GM18870 (cell line): Measurements from ENCODE around the gene SLC2A4RG.

Experiments
- ATAC-seq: cut with Tn5 transposase; IDR thresholded peaks from one replicate; pipeline ENCODE4 v1.9.1; 2021; ENCODE audit warnings: moderate library complexity; ENCODE audit not compliant: unreplicated experiment

The SLC2A4RG gene

DNA sequence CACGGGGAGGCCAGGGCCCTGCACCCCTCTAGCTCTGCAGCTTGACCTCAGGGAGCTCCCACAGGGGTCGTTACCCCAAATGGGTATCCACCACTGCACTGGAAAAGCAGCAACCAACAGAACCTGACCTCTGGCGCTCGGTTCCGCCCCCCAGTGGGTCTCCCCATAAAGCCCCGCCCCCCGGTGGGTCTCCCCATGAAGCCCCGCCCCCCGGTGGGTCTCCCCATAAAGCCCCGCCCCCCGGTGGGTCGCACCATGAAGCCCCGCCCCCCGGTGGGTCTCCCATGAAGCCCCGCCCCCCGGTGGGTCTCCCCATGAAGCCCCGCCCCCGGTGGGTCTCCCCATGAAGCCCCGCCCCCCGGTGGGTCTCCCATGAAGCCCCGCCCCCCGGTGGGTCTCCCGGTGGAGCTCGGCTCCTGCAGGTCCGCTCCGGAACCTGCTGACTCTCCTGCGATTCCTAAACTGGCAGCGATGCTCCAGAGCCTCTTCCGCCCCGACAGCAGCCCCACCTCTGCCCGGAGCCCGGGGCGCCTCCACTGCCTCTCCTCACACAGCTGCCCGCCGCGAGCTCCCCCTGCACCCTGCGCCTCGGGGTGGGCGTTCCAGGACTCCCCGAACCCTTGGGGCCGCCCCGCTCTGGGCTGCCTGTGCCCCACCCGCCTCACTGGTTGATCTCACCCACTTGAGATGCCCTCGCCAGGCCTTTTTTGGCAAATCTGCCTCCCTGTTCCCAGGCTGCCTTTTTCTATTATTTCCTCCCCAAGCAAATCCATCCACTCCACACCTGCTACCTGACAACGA lies 12.1 kb downstream of the SLC2A4RG start:
- ATAC-seq = no peak

DNA sequence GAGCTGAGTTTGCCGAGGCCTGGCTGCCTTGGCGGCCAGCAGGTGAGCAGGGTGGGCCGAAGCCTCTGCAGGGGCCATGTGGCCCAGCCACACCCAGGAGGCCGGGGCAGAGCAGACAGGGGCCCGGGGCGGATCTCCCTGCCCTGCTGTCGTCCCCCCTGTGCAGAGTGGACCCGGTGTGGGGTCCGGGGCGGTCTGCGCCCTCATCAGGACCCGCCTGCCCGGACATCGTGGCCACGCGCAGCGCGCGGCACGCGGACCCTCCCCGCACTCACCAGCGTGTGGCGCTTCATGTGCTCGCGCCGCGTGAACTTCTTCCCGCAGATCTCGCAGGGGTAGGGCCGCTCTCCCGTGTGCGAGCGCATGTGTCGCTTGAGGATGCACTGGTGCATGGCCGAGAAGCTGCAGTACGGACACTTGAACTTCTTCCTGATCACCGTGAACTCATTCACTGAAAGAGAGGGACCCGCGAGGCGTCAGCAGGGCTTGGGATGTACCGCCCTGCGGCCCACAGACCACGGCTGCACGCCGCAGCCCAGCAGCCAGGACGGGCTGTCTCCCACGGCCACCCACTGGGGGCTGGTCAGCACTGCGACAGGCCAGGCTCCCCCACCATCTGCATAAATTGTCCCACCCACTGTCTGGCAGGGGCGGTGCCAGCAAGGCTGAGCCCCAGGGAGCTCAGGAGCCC lies 13.0 kb downstream of the SLC2A4RG start:
- no peak for ATAC-seq

DNA sequence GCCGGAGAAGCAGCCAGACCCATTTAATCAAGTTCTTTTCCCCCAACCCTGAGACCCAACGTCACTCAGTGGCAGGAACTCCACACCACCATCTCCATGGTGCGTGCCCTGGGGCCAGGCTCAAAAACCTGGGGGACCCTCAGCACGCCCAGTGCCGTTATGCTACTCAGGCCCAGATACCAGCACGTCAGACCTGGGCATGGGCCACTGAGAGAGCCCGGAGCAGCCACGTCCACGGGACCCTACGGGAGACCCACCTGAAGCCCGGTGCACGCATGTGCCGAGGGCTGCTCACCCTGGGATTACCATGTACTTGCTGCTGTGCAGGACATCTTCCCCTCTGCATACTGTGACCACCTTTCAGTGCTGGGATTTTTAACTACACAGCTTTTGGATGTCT lies 13.8 kb downstream of the SLC2A4RG start:
- ATAC-seq = no peak

DNA sequence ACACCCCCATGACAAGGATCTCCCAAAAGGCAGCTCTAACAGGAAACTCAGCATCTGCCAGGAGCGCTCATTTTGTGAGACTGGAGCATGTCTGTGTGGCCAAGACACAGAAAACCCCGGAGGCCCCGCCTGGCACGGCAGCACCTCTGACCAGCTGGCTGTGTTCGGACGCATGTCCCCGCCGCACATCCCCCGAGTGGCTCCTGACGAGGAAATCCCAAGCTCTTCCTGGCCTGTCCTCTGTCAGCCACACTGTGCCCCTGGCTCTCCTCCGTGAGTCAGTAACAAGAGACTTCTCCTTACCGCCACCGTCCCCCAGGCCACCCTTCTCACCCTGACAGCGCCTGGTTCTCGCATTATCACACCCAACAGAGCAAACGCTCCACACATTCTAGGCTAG lies 14.4 kb downstream of the SLC2A4RG start:
- ATAC-seq = no peak

DNA sequence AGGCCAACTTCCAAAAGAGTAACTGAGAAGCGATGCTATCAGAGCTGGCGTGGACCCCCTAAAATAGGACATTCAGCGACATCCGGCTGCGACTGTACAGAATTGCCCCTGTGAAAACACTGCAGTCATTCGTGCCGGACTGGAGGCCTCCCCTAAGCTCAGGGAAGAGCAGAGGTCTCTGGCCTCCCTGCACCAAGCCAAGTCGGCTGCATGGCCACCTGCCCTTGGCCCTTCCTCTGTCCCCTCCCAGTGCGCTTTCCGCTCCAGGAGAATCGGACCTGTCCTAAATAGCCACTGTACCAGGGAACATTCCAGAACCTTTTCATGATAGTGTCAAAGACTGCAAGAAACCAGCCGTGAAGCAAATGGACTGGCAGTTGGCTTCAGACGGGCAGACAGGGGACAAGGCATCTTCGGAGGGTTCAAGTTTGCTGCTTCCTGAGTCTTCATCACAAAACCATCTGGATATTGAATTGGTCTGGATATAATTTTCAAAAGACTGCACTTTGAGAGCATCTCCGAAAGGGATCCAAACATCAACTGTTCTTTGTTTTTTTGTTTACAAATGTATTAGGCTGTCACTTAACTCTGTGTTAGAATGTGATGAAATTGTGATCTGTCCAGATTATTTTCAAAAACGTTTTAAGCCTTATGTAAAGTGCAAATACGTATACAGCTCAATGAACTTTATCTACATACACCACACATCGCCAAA lies 16.5 kb downstream of the SLC2A4RG start:
- ATAC-seq = no peak

DNA sequence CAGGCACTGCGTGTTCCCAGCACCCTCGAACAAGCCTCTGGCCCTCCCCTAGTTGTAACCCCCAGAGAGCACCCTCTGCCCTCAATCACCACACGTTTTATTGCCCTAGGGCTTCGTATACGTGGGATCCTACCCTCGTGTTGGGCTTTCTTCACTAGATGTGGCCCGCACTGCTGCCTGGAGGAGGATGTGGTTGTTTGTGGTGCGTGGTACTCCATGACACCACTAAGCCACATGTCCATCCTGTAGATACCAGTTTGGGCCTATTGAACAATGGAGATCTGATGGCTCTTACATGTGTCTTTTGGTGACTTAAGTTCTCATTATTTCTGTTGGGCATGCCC lies 17.0 kb downstream of the SLC2A4RG start:
- no peak for ATAC-seq

DNA sequence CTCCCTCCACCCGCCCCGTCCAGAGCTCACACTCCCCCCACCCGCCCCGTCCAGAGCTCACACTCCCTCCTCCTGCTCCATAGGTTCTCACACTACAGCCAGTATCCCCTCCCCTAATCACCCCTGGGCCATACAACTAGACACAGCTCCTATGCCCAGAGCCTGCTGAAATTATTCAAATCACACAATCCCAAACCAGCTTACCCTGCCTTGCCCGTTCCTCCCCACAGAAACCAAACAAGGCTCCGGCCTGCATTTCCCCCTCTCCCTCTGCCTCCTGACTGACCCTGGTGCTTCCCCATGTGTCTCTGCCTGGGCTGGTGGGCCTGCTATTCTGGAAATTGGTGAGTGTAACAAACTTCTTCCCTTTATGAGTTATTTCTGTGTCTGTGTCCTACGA lies 18.6 kb downstream of the SLC2A4RG start:
- ATAC-seq = no peak

DNA sequence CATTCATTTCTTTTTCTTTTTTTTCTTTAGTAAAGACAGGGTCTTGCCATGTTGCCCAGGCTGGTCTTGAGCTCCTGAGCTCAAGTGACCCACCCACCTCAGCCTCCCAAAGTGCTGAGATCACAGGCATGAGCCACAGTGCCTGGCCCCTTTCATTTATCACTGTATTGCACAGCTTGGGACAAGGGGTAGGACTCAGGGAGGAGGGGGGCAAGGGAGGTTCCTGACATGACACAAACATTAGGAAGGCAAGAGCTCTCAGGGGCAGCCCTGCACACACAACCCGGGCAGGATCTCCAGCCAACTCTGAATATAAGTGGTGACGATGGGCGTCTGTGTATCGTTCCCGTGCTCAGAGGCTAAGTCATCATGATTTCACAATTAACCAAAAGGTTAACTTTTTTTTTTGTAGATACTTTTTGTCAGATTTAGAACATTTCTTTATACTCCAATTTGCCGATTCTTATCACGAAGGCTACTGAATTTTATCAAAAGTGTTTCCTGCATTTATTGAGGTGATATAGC lies 19.9 kb downstream of the SLC2A4RG start:
- ATAC-seq = no peak

DNA sequence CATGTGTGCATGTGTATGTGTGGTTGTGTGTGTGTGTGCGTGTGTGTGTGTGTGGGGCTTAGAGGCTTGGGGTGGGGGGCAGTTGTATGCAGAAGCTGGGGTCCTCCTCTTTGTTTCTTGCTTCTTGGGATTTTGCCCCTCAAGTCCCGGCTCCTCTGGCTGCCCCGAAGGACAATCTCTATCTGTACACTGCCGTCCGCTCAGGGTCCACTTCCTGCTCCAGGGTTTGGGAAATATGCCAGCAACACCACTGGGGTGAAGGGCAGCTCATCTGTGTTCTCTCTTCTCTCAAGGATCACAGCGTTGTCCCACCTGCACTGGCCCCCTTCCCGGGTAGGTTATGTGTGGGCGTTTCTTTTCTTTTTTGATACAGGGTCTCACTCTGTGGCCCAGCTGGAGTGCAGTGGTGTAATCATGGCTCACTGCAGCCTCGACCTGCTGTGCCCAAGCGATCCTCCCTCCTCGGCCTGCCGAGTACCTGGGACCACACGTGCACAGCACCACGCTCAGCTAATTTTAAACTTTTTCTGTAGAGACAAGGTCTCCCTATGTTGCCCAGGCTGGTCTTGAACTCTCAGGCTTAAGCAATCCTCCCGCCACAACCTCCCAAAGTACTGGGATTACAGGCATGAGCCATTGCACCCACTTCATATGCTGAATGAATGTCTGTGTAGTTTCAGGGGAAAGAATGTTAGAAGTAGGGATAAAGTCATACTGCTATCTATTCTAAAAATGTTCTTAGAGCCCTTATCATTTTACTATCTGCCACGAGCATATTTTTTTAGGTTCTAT lies 25.7 kb downstream of the SLC2A4RG start:
- no peak for ATAC-seq

DNA sequence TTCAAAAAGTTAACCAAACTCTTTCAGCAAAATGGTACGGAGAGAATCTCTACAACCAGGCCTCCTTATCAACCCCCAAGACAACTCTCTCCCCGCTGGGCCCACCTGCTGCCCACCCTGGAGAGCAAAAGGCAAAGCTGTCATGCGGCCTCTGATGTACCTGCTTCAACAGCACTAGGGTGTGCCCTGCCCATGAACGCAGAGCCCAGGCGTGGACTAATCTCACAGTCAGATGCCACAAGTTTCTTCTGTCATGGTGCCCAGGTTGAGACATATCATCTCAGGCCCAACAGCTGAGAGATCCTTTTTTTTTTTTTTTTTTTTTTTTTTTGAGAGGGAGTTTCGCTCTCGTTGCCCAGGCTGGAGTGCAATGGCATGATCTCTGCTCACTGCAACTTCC lies 26.3 kb downstream of the SLC2A4RG start:
- ATAC-seq = no peak

DNA sequence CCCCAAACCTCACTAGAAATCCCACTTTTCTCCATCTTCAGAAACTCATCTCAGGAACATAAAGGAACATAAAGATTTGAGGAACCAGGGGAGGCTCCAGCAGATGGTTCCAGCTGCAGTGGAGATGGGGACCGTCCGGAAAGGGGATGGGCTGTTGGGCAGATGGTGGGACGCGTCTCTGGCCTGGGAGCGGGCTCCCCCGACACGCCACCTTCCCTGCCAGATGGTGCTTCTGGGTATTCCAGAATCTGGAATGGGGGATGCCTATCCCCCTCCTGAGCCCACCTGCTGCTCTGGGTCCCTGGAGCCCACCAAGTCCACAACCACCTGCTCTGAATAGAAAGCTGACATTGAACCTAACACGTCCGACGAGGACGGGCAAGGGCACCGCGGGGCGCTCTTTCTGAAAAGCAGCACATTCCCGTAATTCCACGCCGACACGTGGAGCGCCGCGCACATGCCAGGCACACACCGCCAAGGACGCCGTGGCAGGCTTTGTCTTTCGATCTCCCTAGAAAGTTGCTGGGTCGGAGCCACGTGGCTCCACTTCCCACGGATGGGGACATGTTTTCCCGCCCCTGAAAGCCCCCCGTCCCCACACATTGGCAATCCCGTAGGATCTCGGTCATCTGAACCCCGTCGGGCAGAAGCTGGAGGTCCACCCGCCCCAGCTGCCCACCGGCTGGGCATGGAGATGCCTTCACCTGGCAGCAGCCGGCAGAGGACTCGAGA lies 27.3 kb downstream of the SLC2A4RG start:
- ATAC-seq = no peak

DNA sequence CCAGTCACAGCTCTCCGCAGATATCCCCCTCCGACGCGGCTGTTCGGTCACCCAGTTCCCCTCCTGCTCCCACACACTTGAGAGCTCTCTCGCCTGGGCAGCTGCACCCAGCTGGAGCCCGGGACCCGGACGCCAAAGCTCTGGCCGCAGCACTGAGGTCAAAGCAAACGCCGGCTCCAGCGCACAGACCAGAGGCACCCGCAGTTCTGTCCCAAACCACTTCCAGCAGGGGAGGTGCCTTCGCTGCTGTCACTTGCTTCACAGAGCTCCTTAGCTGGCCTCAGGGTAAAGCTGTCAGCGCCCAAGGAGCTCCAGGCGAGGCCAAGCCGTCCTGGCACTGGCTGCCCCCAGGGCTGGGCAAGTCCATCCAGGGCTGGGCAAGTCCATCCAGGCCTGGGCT lies 27.9 kb downstream of the SLC2A4RG start:
- ATAC-seq = no peak

DNA sequence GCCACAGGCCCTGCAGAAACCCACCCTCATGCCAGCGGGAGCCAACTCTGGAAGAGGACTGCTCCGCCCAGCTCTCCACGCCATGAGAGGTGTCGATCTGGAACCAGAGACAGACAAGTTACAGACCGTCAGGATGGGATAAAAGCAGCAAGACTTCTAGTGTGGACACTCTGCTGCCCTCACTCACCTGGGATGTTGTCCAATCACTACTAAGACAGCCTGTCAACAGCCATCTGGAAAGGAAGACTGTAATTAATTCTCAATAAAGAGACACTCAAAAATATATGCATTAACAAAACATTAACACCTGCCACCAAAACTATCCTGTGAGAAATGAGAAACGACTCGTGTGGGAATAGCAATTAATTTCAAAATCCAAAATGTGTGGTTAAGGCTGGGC lies 28.3 kb downstream of the SLC2A4RG start:
- no peak for ATAC-seq

DNA sequence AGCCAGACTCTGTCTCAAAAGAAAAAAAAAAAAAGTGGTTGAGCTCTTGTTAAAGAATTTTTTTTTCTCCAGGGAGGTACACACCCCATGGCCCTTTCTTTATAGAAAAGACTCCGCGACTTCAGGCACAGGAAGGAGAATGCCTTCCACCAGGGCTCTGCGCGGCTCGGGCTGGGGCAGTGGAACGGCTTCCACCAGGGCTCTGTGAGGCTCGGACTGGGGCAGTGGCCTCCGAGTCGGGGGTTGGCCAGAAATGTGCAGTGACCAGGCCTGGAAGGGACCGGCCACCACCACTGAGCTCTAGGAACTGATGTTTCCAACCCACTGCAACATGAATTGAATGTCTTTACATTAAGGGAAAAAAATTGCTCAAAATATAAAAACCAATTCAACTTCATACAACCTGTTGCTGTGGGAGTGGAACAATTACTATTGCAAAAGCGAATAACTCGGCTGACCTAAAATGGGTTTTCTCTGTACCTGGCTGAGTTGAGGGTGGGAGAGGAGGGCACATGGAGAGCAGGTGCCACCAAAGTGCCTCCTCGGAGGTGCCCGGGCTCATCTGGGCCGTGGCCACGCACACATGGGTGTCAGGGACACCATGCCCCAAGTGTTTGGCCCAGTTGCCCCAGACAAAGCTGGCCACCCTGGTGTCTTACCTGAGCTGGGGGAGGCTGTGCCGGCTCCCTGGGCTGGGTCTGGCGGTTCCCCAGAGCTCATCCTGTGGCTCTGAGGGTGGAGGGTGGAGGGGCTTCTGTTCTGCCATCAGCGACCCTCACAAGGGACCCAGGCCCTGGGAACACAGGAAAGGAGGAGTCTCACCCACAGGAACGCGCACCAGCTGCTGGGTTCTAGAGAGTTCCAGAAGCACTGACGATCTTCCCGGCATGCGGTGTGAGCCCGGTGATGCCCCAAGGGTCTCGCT lies 29.3 kb downstream of the SLC2A4RG start:
- ATAC-seq = no peak

DNA sequence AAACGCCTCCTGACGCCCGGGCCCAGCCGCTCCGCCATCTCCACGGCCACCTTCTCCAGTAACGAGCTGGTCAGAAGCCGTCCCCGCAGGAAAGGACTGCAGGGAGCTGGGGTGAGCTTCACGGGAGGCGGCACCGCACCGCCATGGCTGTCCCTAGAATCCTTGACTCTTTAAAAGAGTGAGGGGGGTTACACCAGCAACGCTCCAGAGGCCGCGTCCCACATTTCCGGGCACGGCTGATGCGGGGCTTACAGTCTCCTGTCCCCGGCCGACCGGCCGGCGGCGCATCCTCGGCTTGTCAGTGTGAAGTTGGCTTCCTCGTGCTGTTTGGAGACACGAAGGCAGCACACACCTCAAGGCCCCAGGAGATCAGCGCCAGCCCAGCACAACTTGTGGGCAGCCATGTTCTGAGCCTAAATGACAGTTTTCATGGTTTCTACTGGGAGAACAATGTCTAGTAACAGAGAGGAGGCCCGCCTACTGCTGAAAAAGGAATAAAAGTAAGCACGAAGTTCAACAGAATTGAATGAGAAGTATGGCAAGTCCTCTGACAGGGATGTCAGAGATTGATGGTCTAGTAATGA lies 30.4 kb downstream of the SLC2A4RG start:
- no peak for ATAC-seq

DNA sequence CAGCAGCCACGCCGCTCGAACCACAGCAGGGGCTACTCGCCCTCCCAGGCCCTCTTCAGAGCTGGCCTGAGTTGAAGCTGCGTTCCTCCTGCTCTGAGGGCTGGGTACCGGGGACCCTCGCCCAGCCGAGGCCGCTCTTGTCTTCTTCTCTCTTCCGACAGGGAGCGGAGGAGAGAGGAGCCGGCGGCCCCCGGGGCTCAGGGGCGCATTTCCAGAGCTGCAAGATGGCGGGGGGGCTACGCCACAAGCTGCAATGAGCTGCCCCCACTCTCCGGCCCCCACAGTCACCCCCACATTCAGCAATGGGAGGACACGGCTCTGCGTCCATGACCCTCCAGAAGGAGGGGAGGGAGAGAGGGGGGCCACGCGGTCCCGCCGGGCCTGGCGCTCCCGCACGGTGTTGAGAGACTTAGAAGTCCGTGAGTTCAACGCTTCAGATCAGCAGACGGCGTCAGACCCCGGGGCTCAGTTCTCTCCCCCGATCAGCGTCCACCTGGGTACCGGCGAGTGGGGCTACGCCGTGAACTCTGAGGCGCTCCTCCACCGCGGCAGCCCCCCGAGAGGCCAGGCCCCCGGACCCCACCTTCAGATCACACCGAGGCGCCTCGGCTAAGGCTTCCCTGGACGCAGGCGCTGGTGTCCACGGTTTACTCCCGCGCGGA lies 31.6 kb downstream of the SLC2A4RG start:
- ATAC-seq = no peak

DNA sequence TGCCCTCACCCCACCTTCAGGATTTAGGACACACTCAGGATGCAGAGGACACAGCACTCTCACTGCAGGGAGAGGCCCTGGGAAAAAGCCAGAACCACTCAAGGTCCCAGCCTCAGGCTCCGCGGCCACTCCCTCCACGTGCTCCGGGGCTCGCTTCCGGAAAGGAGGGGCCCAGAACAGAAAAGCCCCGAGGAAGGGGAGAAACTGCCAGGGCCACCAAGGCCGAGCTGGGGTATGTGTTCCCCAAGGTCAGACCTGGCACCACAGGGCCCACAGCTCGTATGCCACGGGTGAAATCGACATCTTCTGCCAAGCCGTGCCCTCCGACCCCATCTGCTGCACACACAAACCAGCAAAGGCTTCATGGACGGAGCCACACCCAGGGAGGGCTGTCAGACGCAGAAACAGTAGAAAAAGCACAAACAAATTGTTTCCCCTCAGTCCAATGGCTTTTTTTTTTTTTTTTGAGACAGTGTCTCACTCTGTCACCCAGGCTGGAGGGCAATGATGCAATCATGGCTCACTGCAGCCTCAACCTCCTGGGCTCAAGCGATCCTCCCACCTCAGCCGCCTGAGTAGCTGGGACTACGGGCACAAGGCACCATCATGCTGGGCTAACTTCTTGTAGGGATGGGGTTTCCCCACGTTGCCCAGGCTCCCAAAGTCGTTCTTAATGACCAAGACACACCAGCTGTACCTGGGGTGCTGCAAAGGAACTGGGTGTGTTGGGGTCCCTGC lies 33.4 kb downstream of the SLC2A4RG start:
- no peak for ATAC-seq
